ENCODE measurements around the gene C6orf132. TPM values are rescaled to one million over a fixed set of nuclear protein-coding genes. Genes with fewer than 3 reads are reported as not detected.

The C6orf132 gene
- total RNA-seq, 2 donors from 2014 or later = 0.54 to 2.4 TPM

GRCh38 chr6:42138630-42139619, 3.5 kb downstream of the C6orf132 start:
- peaks cover 0 to 10% of the 10 kb centered on the region in 2 donors for H3K4me1 ChIP-seq (ENCODE audit: control insufficient read depth in 1 of 2, low read depth in 2 of 2)
- DNase-seq (ENCODE audit: low spot score) (no peak), ATAC-seq (ENCODE audit: insufficient number of reproducible peaks, low FRiP score, low read depth) (no peak)
- H3K9me3 ChIP-seq = no peaks in the 10 kb centered on the region
- no peak overlapping the region for H3K4me3 ChIP-seq
- TF ChIP-seq, protein P1, sequence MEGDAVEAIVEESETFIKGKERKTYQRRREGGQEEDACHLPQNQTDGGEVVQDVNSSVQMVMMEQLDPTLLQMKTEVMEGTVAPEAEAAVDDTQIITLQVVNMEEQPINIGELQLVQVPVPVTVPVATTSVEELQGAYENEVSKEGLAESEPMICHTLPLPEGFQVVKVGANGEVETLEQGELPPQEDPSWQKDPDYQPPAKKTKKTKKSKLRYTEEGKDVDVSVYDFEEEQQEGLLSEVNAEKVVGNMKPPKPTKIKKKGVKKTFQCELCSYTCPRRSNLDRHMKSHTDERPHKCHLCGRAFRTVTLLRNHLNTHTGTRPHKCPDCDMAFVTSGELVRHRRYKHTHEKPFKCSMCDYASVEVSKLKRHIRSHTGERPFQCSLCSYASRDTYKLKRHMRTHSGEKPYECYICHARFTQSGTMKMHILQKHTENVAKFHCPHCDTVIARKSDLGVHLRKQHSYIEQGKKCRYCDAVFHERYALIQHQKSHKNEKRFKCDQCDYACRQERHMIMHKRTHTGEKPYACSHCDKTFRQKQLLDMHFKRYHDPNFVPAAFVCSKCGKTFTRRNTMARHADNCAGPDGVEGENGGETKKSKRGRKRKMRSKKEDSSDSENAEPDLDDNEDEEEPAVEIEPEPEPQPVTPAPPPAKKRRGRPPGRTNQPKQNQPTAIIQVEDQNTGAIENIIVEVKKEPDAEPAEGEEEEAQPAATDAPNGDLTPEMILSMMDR (IDR thresholded peaks at IDR 0.05) = no peak
- peaks cover 5% of the 10 kb centered on the region for H3K27me3 ChIP-seq (replicated peaks; ENCODE audit: insufficient read depth)
- no peaks in the 10 kb centered on the region for H3K36me3 ChIP-seq
- no peak overlapping the region for H3K27ac ChIP-seq

DNA sequence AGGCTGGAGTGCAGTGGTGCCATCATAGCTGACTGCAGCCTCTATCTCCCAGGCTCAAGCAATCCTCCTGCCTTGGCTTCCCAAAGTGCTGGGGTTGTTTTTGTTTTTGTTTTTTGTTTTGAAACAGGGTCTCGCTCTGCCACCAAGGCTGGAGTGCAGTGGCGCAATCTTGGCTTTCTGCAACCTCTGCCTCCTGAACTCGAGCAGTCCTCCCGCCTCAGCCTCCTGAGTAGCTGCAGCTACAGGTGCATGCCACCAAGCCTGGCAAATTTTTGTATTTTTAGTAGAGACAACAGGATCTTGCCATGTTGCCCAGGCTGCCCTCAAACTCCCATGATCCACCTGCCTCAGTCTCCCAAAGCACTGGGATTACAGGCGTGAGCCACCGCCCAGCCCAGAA, 4.2 kb downstream of the C6orf132 start:
- H3K9me3 ChIP-seq = no peaks in the 10 kb centered on the region
- no peak overlapping the region for H3K27ac ChIP-seq
- H3K27me3 ChIP-seq (replicated peaks; ENCODE audit: insufficient read depth) = peaks cover 5% of the 10 kb centered on the region
- peaks cover 0 to 10% of the 10 kb centered on the region in 2 donors for H3K4me1 ChIP-seq (ENCODE audit: control insufficient read depth in 1 of 2, low read depth in 2 of 2)
- no peak for ATAC-seq (ENCODE audit: insufficient number of reproducible peaks, low FRiP score, low read depth)
- TF ChIP-seq, protein P1 (IDR thresholded peaks at IDR 0.05) = no peak
- H3K4me3 ChIP-seq = no peak overlapping the region
- no peaks in the 10 kb centered on the region for H3K36me3 ChIP-seq
- no peak for DNase-seq (ENCODE audit: low spot score)

DNA sequence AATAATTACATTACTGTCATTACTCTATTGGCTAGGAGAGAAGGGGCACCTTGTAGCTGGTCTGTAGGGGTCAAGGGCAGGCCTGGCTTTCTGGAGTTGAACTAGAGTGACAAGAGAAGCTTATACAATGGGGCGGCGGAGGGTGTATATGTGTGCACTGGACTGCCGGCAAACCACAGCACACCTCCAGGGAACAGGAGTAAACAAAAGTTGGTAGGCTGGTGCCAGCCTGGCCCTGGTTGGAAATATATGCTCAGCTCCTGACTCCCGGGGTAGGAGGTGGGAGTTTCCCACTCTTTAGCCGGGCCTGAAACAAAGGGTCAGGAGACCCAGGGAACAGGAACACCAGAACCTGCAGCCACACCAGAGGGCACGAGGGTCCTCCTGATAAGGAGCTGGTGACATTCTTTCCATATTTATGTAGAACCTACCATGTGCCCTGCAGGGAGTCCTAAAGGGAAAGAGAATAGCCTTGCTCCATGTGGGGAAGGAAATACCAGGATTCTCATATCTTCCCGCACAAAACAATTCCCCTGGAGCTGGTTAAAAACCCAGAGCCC, 5.1 kb downstream of the C6orf132 start:
- ATAC-seq (ENCODE audit: insufficient number of reproducible peaks, low FRiP score, low read depth) (no peak), DNase-seq (ENCODE audit: low spot score) (no peak)
- H3K36me3 ChIP-seq = no peaks in the 10 kb centered on the region
- no peaks in the 10 kb centered on the region for H3K9me3 ChIP-seq
- TF ChIP-seq, protein P1 (IDR thresholded peaks at IDR 0.05) = no peak
- H3K4me3 ChIP-seq = no peak overlapping the region
- peaks cover 5% of the 10 kb centered on the region for H3K27me3 ChIP-seq (replicated peaks; ENCODE audit: insufficient read depth)
- H3K4me1 ChIP-seq (ENCODE audit: control insufficient read depth in 1 of 2, low read depth in 2 of 2) = peaks cover 0 to 5% of the 10 kb centered on the region in 2 donors
- no peak overlapping the region for H3K27ac ChIP-seq

DNA sequence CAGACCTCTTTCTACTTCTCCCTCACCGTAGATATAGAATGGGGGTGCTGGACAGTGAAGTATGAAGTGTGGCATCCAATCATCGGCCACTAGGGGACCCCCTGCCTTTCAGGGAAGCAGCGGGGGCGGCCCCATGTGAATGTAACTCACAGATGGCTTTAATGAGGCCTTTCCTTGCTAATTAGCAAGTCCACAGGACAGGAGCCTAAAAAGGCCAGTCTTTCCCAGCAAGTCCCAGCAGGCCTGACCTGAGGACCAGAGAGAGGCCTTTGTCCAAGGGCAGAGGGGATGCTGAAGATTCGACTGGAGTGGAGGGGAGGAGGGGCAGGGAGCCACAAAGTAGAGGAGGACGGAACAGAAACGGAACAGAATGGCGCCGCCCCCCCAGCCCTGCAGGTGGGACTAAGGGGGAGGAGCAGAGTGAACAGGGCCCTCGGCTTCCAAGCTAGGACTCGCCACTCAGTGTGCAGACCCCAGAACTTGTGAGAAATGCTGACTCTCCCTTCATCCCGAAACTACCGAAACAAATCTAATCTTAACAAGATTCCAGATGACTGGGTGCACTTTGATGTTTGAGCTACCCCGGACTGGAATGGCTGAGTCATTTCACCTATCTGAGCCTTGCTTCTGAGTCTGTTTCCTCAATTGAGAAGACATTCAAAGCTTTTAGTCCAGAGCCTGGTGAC, 5.8 kb downstream of the C6orf132 start:
- Histone ChIP-seq H3K9me3 (no peaks in the 10 kb centered on the region), H3K4me3 (no peak overlapping the region), H3K4me1 (ENCODE audit: control insufficient read depth in 1 of 2, low read depth in 2 of 2) (no peaks in the 10 kb centered on the region), H3K27ac (no peak overlapping the region), H3K36me3 (no peaks in the 10 kb centered on the region), H3K27me3 (replicated peaks; ENCODE audit: insufficient read depth) (peaks cover 4% of the 10 kb centered on the region)
- TF ChIP-seq, protein P1 (IDR thresholded peaks at IDR 0.05) = no peak
- DNase-seq (ENCODE audit: low spot score) (no peak), ATAC-seq (ENCODE audit: insufficient number of reproducible peaks, low FRiP score, low read depth) (no peak)

DNA sequence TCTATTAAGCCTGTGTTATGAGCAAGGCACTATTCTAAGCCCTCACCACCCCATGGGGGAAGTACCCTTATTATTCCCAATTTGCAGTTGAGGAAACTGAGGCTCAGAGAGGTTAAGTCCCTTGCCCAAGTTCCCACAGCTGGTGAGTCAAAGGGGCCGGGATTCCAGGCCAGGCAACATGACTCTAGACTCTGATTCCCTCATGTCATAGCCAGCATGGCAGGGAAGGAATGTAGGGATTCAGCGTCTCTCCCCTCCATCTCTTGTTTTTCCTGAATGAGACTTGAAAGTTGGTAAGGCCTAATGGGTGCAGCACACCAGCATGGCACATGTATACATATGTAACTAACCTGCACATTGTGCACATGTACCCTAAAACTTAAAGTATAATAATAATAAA, 6.7 kb downstream of the C6orf132 start:
- TF ChIP-seq, protein P1 (IDR thresholded peaks at IDR 0.05) = no peak
- Histone ChIP-seq H3K4me1 (ENCODE audit: control insufficient read depth in 1 of 2, low read depth in 2 of 2) (no peaks in the 10 kb centered on the region), H3K4me3 (no peak overlapping the region), H3K36me3 (no peaks in the 10 kb centered on the region), H3K27ac (no peak overlapping the region), H3K27me3 (replicated peaks; ENCODE audit: insufficient read depth) (no peaks in the 10 kb centered on the region), H3K9me3 (no peaks in the 10 kb centered on the region)
- ATAC-seq (ENCODE audit: insufficient number of reproducible peaks, low FRiP score, low read depth) (no peak), DNase-seq (ENCODE audit: low spot score) (no peak)
